CD8-positive, alpha-beta memory T cell (primary cell): ENCODE measurements around the gene SLC27A6. TPM values are rescaled to one million over a fixed set of nuclear protein-coding genes. Genes with fewer than 3 reads are reported as not detected.
A peak's percentile ranks its signal among the peaks of the same experiment; 100 is the strongest.
"Not testable (repeated sequence)": the region's sequence is repeated elsewhere in the genome, so short reads cannot be mapped to it uniquely, and the experiment has no call there.

Experiments used
- CTCF ChIA-PET: fragments of 350-600 bp; sonication (Branson Sonifier 250); formaldehyde crosslinking; loops from one replicate; lab custom pipeline; 2021; ENCODE audit warnings: antibody characterized with exemption; lab: Charles Lee
- POLR2A ChIA-PET: fragments of 350-600 bp; sonication (Branson Sonifier 250); formaldehyde crosslinking; loops from one replicate; lab custom pipeline; 2021; ENCODE audit warnings: antibody characterized with exemption; lab: Charles Lee
- DNase-seq, 5 donors: peaks; one replicate each; pipeline versions ENCODE4 v3.0.0 to v3.0.0-alpha.2; 2020 to 2022; ENCODE audit warnings: mixed read lengths in 1 of 5
- H3K27ac ChIP-seq: one replicate; pipeline ENCODE4 v1.7.0; 2013; ENCODE audit warnings: low read depth, mild to moderate bottlenecking, low read length, moderate library complexity
- H3K27me3 ChIP-seq: 2 replicates; pipeline ENCODE4 v1.7.0; 2013; ENCODE audit warnings: low read length, mild to moderate bottlenecking; ENCODE audit not compliant: insufficient read depth, poor library complexity, severe bottlenecking
- H3K36me3 ChIP-seq: 2 replicates; pipeline ENCODE4 v1.7.0; 2013; ENCODE audit warnings: mild to moderate bottlenecking, low read length, moderate library complexity; ENCODE audit not compliant: insufficient read depth
- H3K4me1 ChIP-seq: 2 replicates; pipeline ENCODE4 v1.7.0; 2013; ENCODE audit warnings: mild to moderate bottlenecking, low read length, moderate library complexity; ENCODE audit not compliant: insufficient read depth
- H3K4me3 ChIP-seq: 2 replicates; pipeline ENCODE4 v1.7.0; 2013; ENCODE audit warnings: mild to moderate bottlenecking, low read length
- H3K9me3 ChIP-seq: 2 replicates; pipeline ENCODE4 v1.7.0; 2013; ENCODE audit warnings: mild to moderate bottlenecking, low read length
- H3K27ac Mint-ChIP-seq, 8 donors: one replicate each; pipeline ENCODE4 v1.8.0; 2020 to 2021; ENCODE audit warnings: mixed read lengths in 8 of 8, mild to moderate bottlenecking in 6 of 8, inconsistent platforms in 3 of 8, moderate library complexity in 3 of 8
- H3K27me3 Mint-ChIP-seq, 2 donors: one replicate each; pipeline ENCODE4 v1.8.0; 2020 to 2021; ENCODE audit warnings: mixed read lengths in 2 of 2, mild to moderate bottlenecking in 1 of 2, moderate library complexity in 1 of 2
- H3K36me3 Mint-ChIP-seq, 3 donors: one replicate each; pipeline ENCODE4 v1.8.0; 2020 to 2021; ENCODE audit warnings: mixed read lengths in 3 of 3, inconsistent platforms in 1 of 3, mild to moderate bottlenecking in 1 of 3
- H3K4me1 Mint-ChIP-seq, 3 donors: one replicate each; pipeline ENCODE4 v1.8.0; 2020 to 2021; ENCODE audit warnings: mixed read lengths in 3 of 3, inconsistent platforms in 1 of 3, mild to moderate bottlenecking in 1 of 3
- H3K4me3 Mint-ChIP-seq, 7 donors: one replicate each; pipeline ENCODE4 v1.8.0; 2020 to 2021; ENCODE audit warnings: mixed read lengths in 7 of 7, mild to moderate bottlenecking in 6 of 7, moderate library complexity in 4 of 7, inconsistent platforms in 2 of 7
- H3K9me3 Mint-ChIP-seq, 5 donors: one replicate each; pipeline ENCODE4 v1.8.0; 2020 to 2022; ENCODE audit warnings: mixed read lengths in 5 of 5, mild to moderate bottlenecking in 3 of 5, moderate library complexity in 2 of 5, inconsistent platforms in 1 of 5
- polyA plus RNA-seq: library from polyadenylated mRNA; unstranded; fragments of 300-500 nt; fragmentation: Illumina TruSeq; gene quantifications from one replicate; pipeline ENCODE4 v1.2.3, GENCODE V29; 2021
- total RNA-seq, 2 experiments: library from RNA; stranded (reverse); gene quantifications; one replicate each; pipeline ENCODE4 v1.2.3, GENCODE V29; 2021

Gene SLC27A6
- total and polyA plus RNA-seq, 3 experiments from 2014 or later = not detected

GRCh38 chr5:128943100-128943499 is 22.2 kb upstream of the SLC27A6 start:
- DNase-seq, H3K4me1 ChIP-seq, H3K36me3 Mint-ChIP-seq, H3K9me3 ChIP-seq, H3K27ac Mint-ChIP-seq, H3K27me3 Mint-ChIP-seq, H3K4me3 ChIP-seq, H3K9me3 Mint-ChIP-seq, H3K27ac ChIP-seq, H3K36me3 ChIP-seq, H3K4me1 Mint-ChIP-seq, H3K4me3 Mint-ChIP-seq, H3K27me3 ChIP-seq, POLR2A ChIA-PET, CTCF ChIA-PET: not testable (repeated sequence)

- ChIA-PET CTCF (no interaction called here), POLR2A (no interaction called here)
- DNase-seq = no peak
- peaks cover 0 to under 1% of the 10 kb centered on the region in 2 donors for H3K27me3 Mint-ChIP-seq
- Histone ChIP-seq H3K4me3 (no peak overlapping the region), H3K27ac (no peak overlapping the region), H3K9me3 (no peaks in the 10 kb centered on the region), H3K4me1 (no peaks in the 10 kb centered on the region), H3K36me3 (no peaks in the 10 kb centered on the region), H3K27me3 (no peaks in the 10 kb centered on the region)
- H3K27ac Mint-ChIP-seq = peak overlapping the region in 1 of 8 donors; percentile 71
- H3K4me1 Mint-ChIP-seq = no peaks in the 10 kb centered on the region
- H3K4me3 Mint-ChIP-seq = no peak overlapping the region
- no peaks in the 10 kb centered on the region for H3K36me3 Mint-ChIP-seq
- peaks cover 0 to 6% (median 2%) of the 10 kb centered on the region in 5 donors for H3K9me3 Mint-ChIP-seq
Observed at GRCh38 chr5:128949847-128950546, 15.3 kb upstream of the SLC27A6 start.

GRCh38 chr5:128951301-128951700 is 14.0 kb upstream of the SLC27A6 start:
- H3K9me3 ChIP-seq, H3K27me3 Mint-ChIP-seq, POLR2A ChIA-PET, H3K4me3 ChIP-seq, H3K27ac Mint-ChIP-seq, H3K36me3 ChIP-seq, CTCF ChIA-PET, H3K27me3 ChIP-seq, H3K4me1 Mint-ChIP-seq, H3K27ac ChIP-seq, H3K9me3 Mint-ChIP-seq, DNase-seq, H3K4me1 ChIP-seq, H3K4me3 Mint-ChIP-seq, H3K36me3 Mint-ChIP-seq: not testable (repeated sequence)

- Mint-ChIP-seq H3K36me3 (no peaks in the 10 kb centered on the region), H3K4me3 (no peak overlapping the region), H3K9me3 (peaks cover 0 to 9% (median 6%) of the 10 kb centered on the region in 5 donors), H3K27me3 (no peaks in the 10 kb centered on the region), H3K4me1 (no peaks in the 10 kb centered on the region), H3K27ac (no peak overlapping the region)
- H3K27me3 ChIP-seq = no peaks in the 10 kb centered on the region
- no peaks in the 10 kb centered on the region for H3K4me1 ChIP-seq
- no peaks in the 10 kb centered on the region for H3K36me3 ChIP-seq
- no peak overlapping the region for H3K4me3 ChIP-seq
- H3K9me3 ChIP-seq = no peaks in the 10 kb centered on the region
- DNase-seq = no peak
- ChIA-PET POLR2A (no interaction called here), CTCF (no interaction called here)
- H3K27ac ChIP-seq = no peak overlapping the region
Observed at GRCh38 chr5:128956164-128956563, 9.1 kb upstream of the SLC27A6 start.

- Mint-ChIP-seq H3K4me3 (no peak overlapping the region), H3K4me1 (peaks cover 0 to 4% (median 3%) of the 10 kb centered on the region in 3 donors), H3K27ac (no peak overlapping the region), H3K36me3 (no peaks in the 10 kb centered on the region), H3K9me3 (peaks cover 0 to 14% (median 11%) of the 10 kb centered on the region in 5 donors), H3K27me3 (peaks cover 8 to 9% of the 10 kb centered on the region in 2 donors)
- Histone ChIP-seq H3K4me1 (no peaks in the 10 kb centered on the region), H3K9me3 (no peaks in the 10 kb centered on the region), H3K36me3 (no peaks in the 10 kb centered on the region), H3K4me3 (no peak overlapping the region), H3K27ac (no peak overlapping the region), H3K27me3 (no peaks in the 10 kb centered on the region)
- DNase-seq = no peak
- POLR2A ChIA-PET = no interaction called here
- CTCF ChIA-PET = no interaction called here
Observed at GRCh38 chr5:128962211-128962610, 3.1 kb upstream of the SLC27A6 start.

- Histone ChIP-seq H3K27ac (no peak overlapping the region), H3K4me3 (no peak overlapping the region), H3K27me3 (no peaks in the 10 kb centered on the region), H3K36me3 (no peaks in the 10 kb centered on the region), H3K4me1 (no peaks in the 10 kb centered on the region), H3K9me3 (no peaks in the 10 kb centered on the region)
- POLR2A ChIA-PET = no interaction called here
- peaks cover 8 to 9% of the 10 kb centered on the region in 2 donors for H3K27me3 Mint-ChIP-seq
- peaks cover 0 to 4% (median 3%) of the 10 kb centered on the region in 3 donors for H3K4me1 Mint-ChIP-seq
- H3K36me3 Mint-ChIP-seq = no peaks in the 10 kb centered on the region
- H3K27ac Mint-ChIP-seq = no peak overlapping the region
- H3K9me3 Mint-ChIP-seq = peaks cover 0 to 9% (median 6%) of the 10 kb centered on the region in 5 donors
- CTCF ChIA-PET = no interaction called here
- no peak for DNase-seq
- no peak overlapping the region for H3K4me3 Mint-ChIP-seq
Observed at GRCh38 chr5:128965638-128966302, 482 bp downstream of the SLC27A6 start.

- no peaks in the 10 kb centered on the region for H3K36me3 ChIP-seq
- ChIA-PET CTCF (no interaction called here), POLR2A (no interaction called here)
- H3K9me3 ChIP-seq = no peaks in the 10 kb centered on the region
- H3K4me3 Mint-ChIP-seq = no peak overlapping the region
- no peaks in the 10 kb centered on the region for H3K4me1 ChIP-seq
- H3K36me3 Mint-ChIP-seq = no peaks in the 10 kb centered on the region
- peaks cover 8 to 9% of the 10 kb centered on the region in 2 donors for H3K27me3 Mint-ChIP-seq
- no peak overlapping the region for H3K27ac ChIP-seq
- no peaks in the 10 kb centered on the region for H3K27me3 ChIP-seq
- peaks cover 0 to 7% (median 4%) of the 10 kb centered on the region in 5 donors for H3K9me3 Mint-ChIP-seq
- H3K4me1 Mint-ChIP-seq = peaks cover 0 to 4% (median 3%) of the 10 kb centered on the region in 3 donors
- no peak overlapping the region for H3K4me3 ChIP-seq
- no peak for DNase-seq
- H3K27ac Mint-ChIP-seq = no peak overlapping the region
Observed at GRCh38 chr5:128966375-128966774, 1.1 kb downstream of the SLC27A6 start.

GRCh38 chr5:128966846-128967245 is 1.6 kb downstream of the SLC27A6 start:
- Histone ChIP-seq H3K27ac (no peak overlapping the region), H3K36me3 (no peaks in the 10 kb centered on the region), H3K4me1 (no peaks in the 10 kb centered on the region), H3K9me3 (no peaks in the 10 kb centered on the region), H3K4me3 (no peak overlapping the region), H3K27me3 (no peaks in the 10 kb centered on the region)
- peaks cover 8 to 9% of the 10 kb centered on the region in 2 donors for H3K27me3 Mint-ChIP-seq
- no peak for DNase-seq
- CTCF ChIA-PET = no interaction called here
- peaks cover 0 to 7% (median 4%) of the 10 kb centered on the region in 5 donors for H3K9me3 Mint-ChIP-seq
- POLR2A ChIA-PET = no interaction called here
- H3K4me1 Mint-ChIP-seq = peaks cover 0 to 4% (median 3%) of the 10 kb centered on the region in 3 donors
- H3K36me3 Mint-ChIP-seq = no peaks in the 10 kb centered on the region
- no peak overlapping the region for H3K4me3 Mint-ChIP-seq
- no peak overlapping the region for H3K27ac Mint-ChIP-seq
